HG03025 (cell line): ENCODE measurements around the gene SH3GL2.

Experiments
- ATAC-seq: cut with Tn5 transposase; IDR thresholded peaks from one replicate; pipeline ENCODE4 v1.9.1; 2021; ENCODE audit warnings: mild to moderate bottlenecking, moderate library complexity; ENCODE audit not compliant: unreplicated experiment, low FRiP score

Gene SH3GL2

DNA sequence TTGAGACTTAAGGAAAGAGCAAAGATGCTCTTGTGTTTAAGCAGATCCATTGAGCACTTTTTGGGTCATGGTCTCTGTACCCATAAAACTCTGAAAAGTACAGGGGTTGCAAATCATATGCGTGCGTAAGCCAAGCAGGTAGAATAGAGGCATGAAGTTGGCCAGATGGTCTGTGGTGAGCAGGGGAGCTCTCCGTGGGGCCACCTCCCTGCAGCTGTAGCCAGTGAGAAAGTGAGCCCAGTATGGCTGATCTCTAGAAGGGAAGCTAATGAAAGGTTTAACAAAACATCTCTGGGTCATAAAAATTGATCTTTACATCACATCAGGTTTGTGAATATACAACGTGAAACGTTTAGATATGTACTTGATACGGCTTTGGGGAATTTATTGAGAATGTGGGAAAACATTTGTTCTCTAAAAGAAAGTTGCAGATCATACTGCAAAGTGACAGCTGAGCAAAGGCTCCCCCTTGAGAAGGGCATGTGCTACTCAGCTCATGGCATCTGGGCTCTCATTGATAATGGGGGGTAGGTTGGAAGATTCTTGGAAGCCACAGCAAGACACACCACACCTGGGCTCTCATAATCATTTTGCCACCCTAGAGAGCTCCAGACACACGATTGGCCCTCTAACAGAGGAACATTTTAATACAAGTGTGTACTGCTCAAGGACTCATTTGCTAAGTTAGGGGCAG, 30.6 kb downstream of the SH3GL2 start:
- ATAC-seq, result no peak

DNA sequence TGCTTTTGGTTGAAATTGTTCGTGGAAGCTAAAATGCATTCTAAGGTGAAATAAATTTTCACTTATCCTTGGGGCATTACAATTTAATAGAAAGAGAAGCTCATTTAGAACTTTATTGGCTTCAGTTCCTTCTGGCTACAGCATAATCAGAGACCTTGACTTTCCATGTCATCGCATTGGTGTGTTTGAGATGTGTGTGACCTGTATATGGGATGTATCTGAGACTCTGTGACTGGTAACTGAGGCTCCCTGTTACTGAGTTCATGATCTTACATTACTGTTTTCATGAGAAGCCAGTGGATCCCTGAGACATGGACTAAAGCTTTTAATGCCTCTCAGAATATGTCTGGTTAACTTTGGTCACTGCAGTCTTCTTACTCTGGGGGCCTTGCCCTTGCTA, 32.5 kb downstream of the SH3GL2 start:
- ATAC-seq, result no peak

DNA sequence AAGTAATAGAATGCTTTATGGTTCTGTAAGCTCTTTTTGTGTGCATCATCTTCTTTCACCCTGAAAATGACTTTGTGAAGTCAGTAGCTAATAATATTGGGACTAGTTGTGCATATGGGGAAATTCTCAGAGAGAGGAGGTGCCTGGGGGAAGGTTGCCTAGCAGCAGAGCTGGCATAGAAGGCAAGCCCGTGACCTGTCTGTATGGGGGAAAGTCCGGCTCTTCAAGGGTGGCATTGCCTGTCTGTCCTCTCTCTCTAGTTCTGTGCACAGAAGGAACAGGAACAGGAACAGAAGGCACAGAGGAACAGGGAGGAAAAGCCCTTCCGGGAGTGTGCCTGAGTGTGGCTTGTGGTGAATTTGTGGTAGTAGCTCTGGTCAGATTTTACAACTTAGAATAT, 33.1 kb downstream of the SH3GL2 start:
- no peak for ATAC-seq

DNA sequence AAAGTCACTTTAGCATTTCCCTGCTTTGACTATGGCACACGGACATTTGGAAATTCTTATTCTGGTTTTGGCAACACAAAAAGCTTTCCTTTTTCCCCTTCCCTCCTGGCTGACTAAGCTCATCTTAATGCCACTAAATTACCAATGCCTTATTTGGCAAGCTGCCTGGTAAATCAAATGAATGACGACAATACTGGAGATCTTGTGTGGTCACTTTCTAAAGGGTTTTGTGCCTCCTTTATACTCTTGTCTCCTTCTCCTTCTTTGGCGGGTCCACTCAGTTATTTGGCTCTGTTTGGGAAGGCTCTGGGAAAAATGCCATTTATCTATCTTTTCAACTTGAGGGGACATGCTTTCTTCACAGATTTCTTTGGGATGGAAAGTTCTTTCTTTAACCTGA, 34.9 kb downstream of the SH3GL2 start:
- no peak for ATAC-seq

- ATAC-seq, result no peak
Observed at GRCh38 chr9:17614250-17614649, 35.4 kb downstream of the SH3GL2 start.

DNA sequence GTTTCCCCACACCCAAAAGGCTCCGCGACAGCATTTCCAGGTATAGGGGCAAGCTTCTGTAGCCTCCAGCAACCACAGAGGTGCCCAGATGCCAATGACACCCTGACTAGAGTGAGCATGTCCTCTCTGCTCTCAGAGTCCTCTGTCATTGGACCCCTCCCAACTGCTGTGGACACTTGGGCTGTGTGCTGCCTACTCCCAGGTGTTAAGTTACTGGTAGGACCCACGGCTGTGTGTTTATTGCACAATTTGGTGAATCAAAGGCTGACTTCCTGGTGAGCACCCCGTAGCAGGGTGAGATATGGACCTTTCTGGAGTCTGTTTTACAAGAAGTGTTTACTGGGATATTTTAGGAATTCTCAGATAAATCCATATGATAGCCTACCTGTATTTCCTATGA, 36.0 kb downstream of the SH3GL2 start:
- no peak for ATAC-seq

GRCh38 chr9:17622141-17622540, 43.3 kb downstream of the SH3GL2 start:
- no peak for ATAC-seq

GRCh38 chr9:17622749-17623148, 43.9 kb downstream of the SH3GL2 start:
- no peak for ATAC-seq

DNA sequence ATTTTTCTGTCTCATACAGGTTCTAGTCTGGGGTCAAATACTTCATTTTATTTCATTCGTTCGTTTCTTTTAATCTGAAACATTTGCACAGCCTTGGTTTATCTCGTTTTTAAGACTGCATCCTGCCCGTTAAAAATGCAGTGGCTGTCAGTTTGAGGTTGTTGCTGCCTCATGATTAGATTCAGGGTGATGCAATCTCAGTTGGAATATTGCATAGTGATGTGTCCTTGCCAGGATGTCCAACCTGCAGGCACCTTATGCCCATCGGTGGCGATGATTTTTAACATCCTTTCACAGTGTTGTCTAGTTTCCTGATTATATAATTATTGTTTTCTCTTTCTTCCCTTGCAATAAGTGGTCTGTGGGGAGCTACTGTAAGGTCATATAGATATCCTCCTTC, 45.1 kb downstream of the SH3GL2 start:
- no peak for ATAC-seq

DNA sequence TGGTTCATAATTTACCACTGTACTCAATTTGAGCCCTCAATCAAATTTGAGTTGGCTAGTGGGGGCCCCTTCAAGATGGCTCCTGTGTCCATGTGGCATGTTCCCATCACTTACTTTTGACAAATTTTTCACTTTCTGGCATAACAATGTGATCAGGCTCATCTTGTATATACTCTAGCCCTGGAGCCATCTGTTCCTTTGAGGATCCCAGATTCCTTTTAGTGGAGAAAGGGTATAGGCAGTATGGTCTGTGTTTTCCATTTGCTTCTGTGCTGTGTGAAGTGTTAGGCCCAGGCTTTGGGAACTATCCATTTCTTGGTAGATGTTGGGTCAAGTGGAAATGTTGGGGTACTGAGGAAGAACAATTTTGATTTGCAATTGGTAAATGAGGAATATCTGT, 45.7 kb downstream of the SH3GL2 start:
- no peak for ATAC-seq

DNA sequence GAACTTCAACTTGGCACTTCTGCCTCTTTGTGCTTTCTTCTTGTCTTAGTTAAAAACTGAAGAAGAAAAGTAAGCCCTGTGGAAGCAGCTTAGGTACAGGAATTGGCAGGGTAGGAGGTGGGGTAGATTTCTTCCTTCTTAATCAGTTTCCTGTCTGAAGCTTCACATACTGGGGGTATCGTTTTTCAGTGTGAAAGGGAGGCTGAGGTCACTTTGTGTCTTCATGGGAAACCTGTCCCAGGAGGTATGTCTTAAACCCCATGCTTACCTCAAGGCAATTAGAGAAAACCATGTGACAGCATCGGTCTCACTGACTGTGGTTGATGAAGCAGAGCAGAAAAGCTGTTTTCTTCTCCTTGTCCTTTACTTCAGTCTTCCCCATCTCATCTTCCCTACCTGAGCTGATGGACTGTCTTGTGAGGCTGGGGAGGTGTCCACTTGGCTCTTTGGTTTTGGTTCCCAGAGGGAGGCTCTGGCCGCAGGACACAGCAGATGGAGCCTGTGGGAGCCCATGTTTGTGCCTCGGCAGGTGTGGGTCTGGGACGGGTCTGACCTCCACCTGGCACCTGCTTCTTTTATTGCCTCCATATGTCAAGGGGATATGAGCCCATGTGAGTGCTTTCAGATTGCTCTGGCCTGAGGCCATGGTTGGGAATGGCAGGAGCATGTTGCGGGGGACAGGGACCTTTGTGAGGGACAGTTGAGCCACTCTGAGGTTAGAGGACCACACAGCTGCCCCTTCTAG, 47.0 kb downstream of the SH3GL2 start:
- no peak for ATAC-seq

DNA sequence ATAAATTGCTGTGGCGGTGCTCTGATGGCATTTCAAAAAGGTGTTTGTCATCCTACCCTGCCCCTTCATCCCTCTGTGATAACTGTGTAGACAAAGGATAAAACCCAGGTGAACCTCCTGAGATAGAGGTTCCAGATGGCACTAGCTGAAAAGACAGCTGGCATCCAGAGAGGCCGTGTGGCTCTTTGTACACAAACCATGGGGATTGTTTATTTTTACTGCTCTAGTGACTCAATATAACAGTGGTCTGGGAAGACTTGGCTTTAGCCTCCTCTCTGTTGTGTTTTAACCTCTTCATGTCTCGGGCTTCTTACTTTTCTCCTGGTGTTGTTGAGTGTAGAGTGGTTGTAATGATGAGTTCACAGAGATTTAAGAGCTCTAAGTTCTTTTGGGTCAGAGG, 48.8 kb downstream of the SH3GL2 start:
- no peak for ATAC-seq

DNA sequence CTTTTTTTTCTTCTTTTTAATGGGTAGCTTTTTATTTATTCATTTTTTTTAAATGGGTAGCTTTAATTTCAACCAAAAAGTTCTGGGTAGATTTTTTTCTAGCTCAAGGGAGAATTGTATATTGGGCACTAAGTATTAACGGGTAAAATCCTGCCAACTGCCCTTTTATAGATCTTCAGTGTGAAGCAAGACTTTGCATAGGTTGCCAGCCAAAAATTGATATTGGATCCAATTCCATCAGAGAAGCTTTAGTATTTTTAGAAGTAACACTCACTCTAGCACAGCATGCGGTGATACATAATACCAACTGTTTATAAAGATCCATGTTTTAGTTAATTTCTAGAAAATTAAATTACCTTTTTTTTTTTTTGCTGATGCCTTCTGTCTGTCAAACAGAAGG, 49.8 kb downstream of the SH3GL2 start:
- ATAC-seq, result no peak

DNA sequence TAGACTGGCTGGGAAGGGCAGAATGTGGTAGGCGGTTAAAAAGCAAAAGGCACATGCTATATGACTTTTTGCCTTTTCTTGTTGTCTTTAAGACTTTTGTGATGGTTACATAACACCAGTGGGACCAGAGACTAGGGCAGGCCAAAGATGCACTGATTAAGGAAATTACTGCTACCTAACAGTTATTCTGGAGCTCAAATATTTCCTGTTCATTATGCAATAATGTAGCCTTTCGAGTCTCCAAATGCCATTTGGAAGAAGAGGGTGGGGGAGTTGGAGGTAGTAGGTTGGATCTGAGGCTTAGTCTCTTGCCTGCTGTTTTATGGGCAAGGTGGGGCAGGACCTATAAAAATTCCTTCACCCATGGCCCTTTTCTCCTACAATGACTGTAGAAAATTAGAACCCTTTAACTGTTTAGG, 51.7 kb downstream of the SH3GL2 start:
- no peak for ATAC-seq

DNA sequence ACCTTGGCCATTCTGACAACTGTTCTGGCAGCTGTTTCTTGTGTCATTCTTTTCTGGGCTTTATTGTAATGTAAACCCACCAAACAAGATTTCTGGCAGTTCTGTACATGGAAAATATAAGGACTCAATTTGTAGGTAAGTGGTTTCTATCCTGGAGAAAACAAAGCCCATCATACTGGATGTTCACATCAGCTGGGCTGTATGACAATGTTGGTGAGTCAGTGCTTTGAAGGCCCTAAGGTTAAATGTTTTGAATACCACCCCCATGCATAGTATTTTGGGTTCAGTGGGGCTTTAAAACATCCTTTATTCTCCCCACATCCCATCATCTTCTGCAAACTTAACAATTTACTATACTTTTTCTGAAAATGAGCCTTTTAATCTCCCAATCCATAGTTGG, 52.5 kb downstream of the SH3GL2 start:
- no peak for ATAC-seq

- no peak for ATAC-seq
Observed at GRCh38 chr9:17632994-17633393, 54.1 kb downstream of the SH3GL2 start.

DNA sequence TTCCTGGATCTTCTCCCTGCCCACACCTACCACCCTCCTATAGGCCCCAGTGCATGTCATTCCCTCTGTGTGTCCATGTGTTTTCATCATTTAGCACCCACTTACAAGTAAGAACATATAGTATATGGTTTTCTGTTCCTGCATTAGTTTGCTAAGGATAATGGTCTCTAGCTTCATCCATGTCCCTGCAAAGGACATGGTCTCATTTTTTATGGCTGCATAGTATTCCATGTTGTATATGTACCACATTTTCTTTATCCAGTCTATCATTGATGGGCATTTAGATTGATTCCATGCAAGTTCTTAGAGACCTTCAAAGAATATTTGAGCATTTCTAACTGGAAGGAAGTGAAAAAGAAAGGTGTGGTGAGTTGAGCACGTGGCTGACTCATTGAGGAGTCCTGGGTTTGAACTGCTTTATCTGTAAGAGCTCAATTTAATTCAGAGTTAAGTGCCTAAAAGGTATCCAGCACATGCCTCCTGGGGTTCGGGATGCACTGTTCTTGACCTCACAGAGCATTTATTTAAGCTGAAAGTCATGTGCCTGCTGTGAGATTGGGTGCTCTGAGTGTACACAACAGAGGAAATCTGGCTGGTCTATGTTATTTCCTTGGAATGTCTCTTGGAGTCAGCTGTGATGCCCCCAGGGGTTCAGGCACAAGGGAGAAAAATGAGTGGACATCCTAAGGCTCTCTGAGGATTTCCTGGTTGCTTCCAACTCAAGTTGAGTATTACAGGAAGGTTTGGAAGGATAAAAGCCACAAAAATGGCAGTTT, 56.4 kb downstream of the SH3GL2 start:
- ATAC-seq, result no peak

DNA sequence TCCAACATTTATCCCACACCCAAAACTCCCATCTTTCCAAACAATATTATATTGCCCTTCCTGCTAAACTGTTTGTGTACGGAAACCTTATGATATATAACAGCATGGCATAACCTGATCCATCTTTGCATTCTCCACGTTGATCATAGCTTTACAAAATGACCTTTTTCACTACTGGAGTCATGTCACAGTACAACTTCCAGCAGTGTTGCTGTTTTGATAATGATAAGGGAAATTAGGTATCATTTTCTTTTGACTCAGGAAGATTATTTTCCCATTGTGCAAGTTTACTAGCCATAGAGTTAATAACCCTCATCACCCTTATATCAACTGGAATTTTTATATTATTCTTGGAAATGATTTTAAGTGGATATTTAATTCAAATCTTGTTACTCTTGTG, 57.5 kb downstream of the SH3GL2 start:
- ATAC-seq, result no peak

DNA sequence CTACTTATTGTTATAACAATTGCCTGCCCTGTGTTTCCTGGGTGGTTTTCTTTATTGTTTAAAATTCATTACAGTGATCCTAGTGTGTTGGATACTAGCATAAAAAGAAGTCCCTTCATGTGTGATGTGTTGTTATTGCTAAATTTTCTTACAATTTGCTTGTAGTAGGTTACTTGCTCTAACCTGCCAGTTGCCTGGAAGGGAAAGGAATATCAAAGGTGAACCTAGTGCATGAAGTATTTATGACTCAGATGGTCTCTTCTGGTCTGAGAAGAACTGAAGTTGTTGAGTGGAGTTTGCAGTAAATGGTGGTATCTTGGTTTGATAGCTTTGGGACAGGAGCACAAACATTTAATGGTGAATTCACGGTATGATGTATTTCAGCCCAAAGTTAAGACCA, 58.0 kb downstream of the SH3GL2 start:
- no peak for ATAC-seq

DNA sequence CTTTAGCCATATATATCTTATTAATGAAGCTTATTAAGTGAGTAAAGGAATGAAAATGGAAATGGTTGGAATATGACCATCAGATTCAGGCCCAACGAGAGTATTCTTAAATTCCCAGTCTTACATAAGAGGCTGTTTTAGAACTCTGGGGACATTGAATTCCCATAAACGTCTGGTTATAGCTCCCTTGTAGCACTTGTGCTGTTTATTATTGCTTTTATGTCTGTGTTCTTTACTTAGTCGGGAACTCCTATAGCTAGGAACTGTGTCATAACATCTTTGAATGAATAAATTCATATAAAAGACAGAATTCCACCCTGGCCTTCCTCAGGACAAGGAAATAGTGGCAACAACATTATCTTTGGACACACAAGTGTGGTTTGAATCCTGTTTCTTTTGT, 58.4 kb downstream of the SH3GL2 start:
- ATAC-seq, result no peak

- ATAC-seq, result no peak
Observed at GRCh38 chr9:17648516-17648915, 69.7 kb downstream of the SH3GL2 start.

DNA sequence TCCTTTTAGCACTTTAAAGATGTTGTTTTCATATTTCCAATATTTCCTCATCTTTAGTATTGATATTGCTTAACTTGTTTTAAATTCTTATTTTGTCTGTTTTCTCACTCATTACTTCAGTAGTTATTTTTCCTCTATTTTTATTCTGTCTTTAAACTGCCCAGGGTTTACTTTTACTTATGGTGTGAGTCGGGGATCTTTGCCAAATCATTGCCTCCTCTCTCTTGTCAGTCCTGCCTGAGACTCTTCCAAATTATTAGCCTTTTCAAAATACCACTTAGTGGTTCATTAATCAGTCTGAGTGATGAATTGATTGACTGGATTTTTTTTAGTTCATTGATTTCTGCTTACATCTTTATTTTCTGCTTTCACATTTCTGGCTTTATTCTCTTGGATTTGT, 72.9 kb downstream of the SH3GL2 start:
- ATAC-seq, result no peak
